HepG2 (cell line): ENCODE data around the gene SLC7A10. TPM values are rescaled to one million over a fixed set of nuclear protein-coding genes. Genes with fewer than 3 reads are reported as not detected.

Source experiments
- ADNP ChIP-seq: sonication (generic); formaldehyde crosslinking; IDR thresholded peaks from 2 replicates; pipeline ENCODE4 v1.4.0; 2020; ENCODE audit warnings: missing genetic modification reagents
- CBX5 ChIP-seq: sonication (generic); formaldehyde crosslinking; IDR thresholded peaks from 2 replicates; pipeline ENCODE4 v1.4.0; 2020; ENCODE audit warnings: missing genetic modification reagents, borderline replicate concordance
- DBP ChIP-seq: sonication (generic); formaldehyde crosslinking; IDR thresholded peaks from 2 replicates; pipeline ENCODE4 v1.4.0; 2020; ENCODE audit warnings: missing genetic modification reagents; ENCODE audit errors: not compliant biosample characterization
- ELF4 ChIP-seq: sonication (generic); formaldehyde crosslinking; IDR thresholded peaks from 2 replicates; pipeline ENCODE4 v1.5.0; 2020; ENCODE audit warnings: missing genetic modification reagents, mild to moderate bottlenecking, moderate library complexity, borderline replicate concordance
- FOXK2 ChIP-seq: fragments of 450-650 bp; IDR thresholded peaks from 2 replicates; pipeline ENCODE4 v1.6.1; 2016
- GTF3A ChIP-seq: sonication (generic); formaldehyde crosslinking; conservative IDR thresholded peaks from 2 replicates; pipeline ENCODE4 v1.4.0; 2020; ENCODE audit warnings: mild to moderate bottlenecking, missing genetic modification reagents
- HNF1A ChIP-seq, 2 experiments: sonication (generic) in 1 of 2; formaldehyde crosslinking in 1 of 2; IDR thresholded peaks; 2 replicates each; pipeline versions ENCODE4 v1.4.0 to v1.6.1; 2016 to 2020; ENCODE audit warnings: borderline replicate concordance in 1 of 2, low read depth in 1 of 2, mild to moderate bottlenecking in 1 of 2, missing genetic modification reagents in 1 of 2
- PAF1 ChIP-seq: IDR thresholded peaks from 2 replicates; pipeline ENCODE4 v1.6.1; 2016; ENCODE audit warnings: missing genetic modification reagents, missing compliant biosample characterization
- SNRNP70 ChIP-seq: fragments of 200-400 bp; formaldehyde crosslinking; IDR thresholded peaks from 2 replicates; pipeline ENCODE4 v1.6.1; 2017; ENCODE audit warnings: mild to moderate bottlenecking, low read depth, low read length, moderate library complexity
- SOX5 ChIP-seq: IDR thresholded peaks from 2 replicates; pipeline ENCODE4 v1.6.1; 2016; ENCODE audit warnings: borderline replicate concordance
- ZFX ChIP-seq: sonication (generic); formaldehyde crosslinking; IDR thresholded peaks from 2 replicates; pipeline ENCODE4 v1.4.0; 2020; ENCODE audit warnings: mild to moderate bottlenecking, low read depth, missing genetic modification reagents, moderate library complexity
- ZNF335 ChIP-seq: sonication (generic); formaldehyde crosslinking; IDR thresholded peaks from 2 replicates; pipeline ENCODE4 v1.4.0; 2020; ENCODE audit warnings: missing genetic modification reagents
- ZNF589 ChIP-seq: sonication (generic); formaldehyde crosslinking; conservative IDR thresholded peaks from 2 replicates; pipeline ENCODE4 v1.8.0; 2022; ENCODE audit warnings: mild to moderate bottlenecking, moderate library complexity, missing genetic modification reagents
- ZSCAN12 ChIP-seq: sonication (generic); formaldehyde crosslinking; IDR thresholded peaks from 2 replicates; pipeline ENCODE4 v1.9.0; 2021; ENCODE audit warnings: mild to moderate bottlenecking, missing genetic modification reagents
- polyA plus RNA-seq, 8 experiments: library from polyadenylated mRNA; depleted of rRNA in 3 of 8; stranded (reverse) in 7 of 8; unstranded in 1 of 8; fragments of >200 nt; fragmentation: Illumina TruSeq in 4 of 8; extraction: Trizol in 4 of 8; gene quantifications; 2 replicates each; pipeline versions ENCODE4 v1.2.1 to v1.2.3, GENCODE V29; 2011 to 2016; ENCODE audit warnings: low read depth in 4 of 8, missing spikeins in 1 of 8, mixed read lengths in 1 of 8; ENCODE audit not compliant: insufficient read depth in 1 of 8
- total RNA-seq, 5 experiments: library from RNA; depleted of rRNA; stranded (reverse); fragments of >200 nt; fragmentation: Illumina TruSeq; extraction: Trizol; gene quantifications; 2 replicates each; pipeline ENCODE4 v1.2.3, GENCODE V29; 2016; ENCODE audit warnings: low read depth in 1 of 5
- TF ChIP-seq, protein P1 (sequence below): sonication (generic); formaldehyde crosslinking; IDR thresholded peaks from 2 replicates; pipeline ENCODE4 v1.4.0; 2020; ENCODE audit warnings: missing genetic modification reagents
- TF ChIP-seq, protein P2 (sequence below): IDR thresholded peaks from 2 replicates; pipeline ENCODE4 v1.6.1; 2016; ENCODE audit warnings: low read depth, borderline replicate concordance
- TF ChIP-seq, protein P3 (sequence below): sonication (generic); formaldehyde crosslinking; conservative IDR thresholded peaks from 2 replicates; pipeline ENCODE4 v1.4.0; 2020; ENCODE audit warnings: missing genetic modification reagents
- TF ChIP-seq, protein P4 (sequence below): sonication (generic); formaldehyde crosslinking; IDR thresholded peaks from 2 replicates; pipeline ENCODE4 v1.4.0; 2020; ENCODE audit warnings: missing genetic modification reagents, mild to moderate bottlenecking, borderline replicate concordance

Gene SLC7A10
- total and polyA plus RNA-seq, 2 of the 13 experiments (the other 11 are each of a cell fraction or from before 2014, with no cell fraction given): 1.1 to 2.2 TPM

DNA sequence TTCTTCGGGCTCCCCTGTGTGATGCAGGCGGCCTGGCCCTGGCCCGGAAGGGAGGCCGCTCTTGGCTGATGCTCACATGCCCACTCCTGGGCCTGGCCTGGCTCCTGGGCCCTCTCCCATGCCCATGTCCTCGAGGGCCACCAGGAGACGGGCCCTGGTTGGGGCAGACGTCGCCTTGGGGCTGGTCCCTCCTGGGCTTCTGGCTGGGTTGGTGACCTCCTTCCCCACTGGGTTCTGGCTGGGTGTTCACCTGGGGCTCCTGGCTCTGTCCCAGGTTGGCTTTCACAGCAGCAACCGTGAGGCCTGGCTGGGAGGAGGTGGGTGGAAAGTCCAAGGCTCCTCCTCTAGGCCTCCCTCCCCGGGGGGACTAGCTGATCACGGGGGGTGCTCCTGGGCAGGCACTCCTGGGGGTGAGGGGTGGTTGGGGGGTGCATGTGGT, 15.5 kb upstream of the SLC7A10 start (continued):
- TF ChIP-seq GTF3A (CRISPR knock-in tag) (no peak), DBP (CRISPR knock-in tag) (no peak), CBX5 (CRISPR knock-in tag) (no peak), ZNF589 (CRISPR knock-in tag) (no peak; the same call in 1 of the 2 replicates), SOX5 (CRISPR knock-in tag) (no peak), SNRNP70 (no peak), ELF4 (CRISPR knock-in tag) (no peak), PAF1 (CRISPR knock-in tag) (no peak), ZFX (CRISPR knock-in tag) (peak; percentile 94), ZNF335 (CRISPR knock-in tag) (no peak), ZSCAN12 (CRISPR knock-in tag) (no peak), HNF1A (IDR thresholded peaks at IDR 0.05; ENCODE audit: low read depth) (no peak), HNF1A (CRISPR knock-in tag; IDR thresholded peaks at IDR 0.05; ENCODE audit: borderline replicate concordance) (0 out of 2 replicates have a peak, but pooled peaks have one; percentile 12), ADNP (no peak), FOXK2 (no peak)
- TF ChIP-seq, protein P1, sequence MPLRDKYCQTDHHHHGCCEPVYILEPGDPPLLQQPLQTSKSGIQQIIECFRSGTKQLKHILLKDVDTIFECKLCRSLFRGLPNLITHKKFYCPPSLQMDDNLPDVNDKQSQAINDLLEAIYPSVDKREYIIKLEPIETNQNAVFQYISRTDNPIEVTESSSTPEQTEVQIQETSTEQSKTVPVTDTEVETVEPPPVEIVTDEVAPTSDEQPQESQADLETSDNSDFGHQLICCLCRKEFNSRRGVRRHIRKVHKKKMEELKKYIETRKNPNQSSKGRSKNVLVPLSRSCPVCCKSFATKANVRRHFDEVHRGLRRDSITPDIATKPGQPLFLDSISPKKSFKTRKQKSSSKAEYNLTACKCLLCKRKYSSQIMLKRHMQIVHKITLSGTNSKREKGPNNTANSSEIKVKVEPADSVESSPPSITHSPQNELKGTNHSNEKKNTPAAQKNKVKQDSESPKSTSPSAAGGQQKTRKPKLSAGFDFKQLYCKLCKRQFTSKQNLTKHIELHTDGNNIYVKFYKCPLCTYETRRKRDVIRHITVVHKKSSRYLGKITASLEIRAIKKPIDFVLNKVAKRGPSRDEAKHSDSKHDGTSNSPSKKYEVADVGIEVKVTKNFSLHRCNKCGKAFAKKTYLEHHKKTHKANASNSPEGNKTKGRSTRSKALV (CRISPR knock-in tag): no peak
- TF ChIP-seq, protein P2, sequence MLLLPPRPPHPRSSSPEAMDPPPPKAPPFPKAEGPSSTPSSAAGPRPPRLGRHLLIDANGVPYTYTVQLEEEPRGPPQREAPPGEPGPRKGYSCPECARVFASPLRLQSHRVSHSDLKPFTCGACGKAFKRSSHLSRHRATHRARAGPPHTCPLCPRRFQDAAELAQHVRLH: no peak
- TF ChIP-seq, protein P3, sequence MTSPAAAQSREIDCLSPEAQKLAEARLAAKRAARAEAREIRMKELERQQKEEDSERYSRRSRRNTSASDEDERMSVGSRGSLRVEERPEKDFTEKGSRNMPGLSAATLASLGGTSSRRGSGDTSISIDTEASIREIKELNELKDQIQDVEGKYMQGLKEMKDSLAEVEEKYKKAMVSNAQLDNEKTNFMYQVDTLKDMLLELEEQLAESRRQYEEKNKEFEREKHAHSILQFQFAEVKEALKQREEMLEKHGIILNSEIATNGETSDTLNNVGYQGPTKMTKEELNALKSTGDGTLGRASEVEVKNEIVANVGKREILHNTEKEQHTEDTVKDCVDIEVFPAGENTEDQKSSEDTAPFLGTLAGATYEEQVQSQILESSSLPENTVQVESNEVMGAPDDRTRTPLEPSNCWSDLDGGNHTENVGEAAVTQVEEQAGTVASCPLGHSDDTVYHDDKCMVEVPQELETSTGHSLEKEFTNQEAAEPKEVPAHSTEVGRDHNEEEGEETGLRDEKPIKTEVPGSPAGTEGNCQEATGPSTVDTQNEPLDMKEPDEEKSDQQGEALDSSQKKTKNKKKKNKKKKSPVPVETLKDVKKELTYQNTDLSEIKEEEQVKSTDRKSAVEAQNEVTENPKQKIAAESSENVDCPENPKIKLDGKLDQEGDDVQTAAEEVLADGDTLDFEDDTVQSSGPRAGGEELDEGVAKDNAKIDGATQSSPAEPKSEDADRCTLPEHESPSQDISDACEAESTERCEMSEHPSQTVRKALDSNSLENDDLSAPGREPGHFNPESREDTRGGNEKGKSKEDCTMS (CRISPR knock-in tag): no peak
- TF ChIP-seq, protein P4, sequence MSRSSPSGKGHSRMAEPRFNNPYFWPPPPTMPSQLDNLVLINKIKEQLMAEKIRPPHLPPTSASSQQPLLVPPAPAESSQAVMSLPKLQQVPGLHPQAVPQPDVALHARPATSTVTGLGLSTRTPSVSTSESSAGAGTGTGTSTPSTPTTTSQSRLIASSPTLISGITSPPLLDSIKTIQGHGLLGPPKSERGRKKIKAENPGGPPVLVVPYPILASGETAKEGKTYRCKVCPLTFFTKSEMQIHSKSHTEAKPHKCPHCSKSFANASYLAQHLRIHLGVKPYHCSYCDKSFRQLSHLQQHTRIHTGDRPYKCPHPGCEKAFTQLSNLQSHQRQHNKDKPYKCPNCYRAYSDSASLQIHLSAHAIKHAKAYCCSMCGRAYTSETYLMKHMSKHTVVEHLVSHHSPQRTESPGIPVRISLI (CRISPR knock-in tag): no peak
